NB4 (cell line): ENCODE data around the gene TNS4.

Experiments
- DNase-seq: peaks from one replicate; pipeline ENCODE4 v3.0.0; 2010; ENCODE audit warnings: low read depth
- H3K4me3 ChIP-seq: one replicate; pipeline ENCODE4 v1.5.1; 2011; ENCODE audit warnings: mild to moderate bottlenecking, low read depth, low read length, moderate library complexity
- MAX ChIP-seq: IDR thresholded peaks from 2 replicates; pipeline ENCODE4 v1.6.1; 2011; ENCODE audit warnings: low read depth, low read length
- MYC ChIP-seq: IDR thresholded peaks from 2 replicates; pipeline ENCODE4 v1.6.1; 2011; ENCODE audit warnings: low read depth, low read length
- POLR2A ChIP-seq: IDR thresholded peaks from 2 replicates; pipeline ENCODE4 v1.6.1; 2011; ENCODE audit warnings: mild to moderate bottlenecking; ENCODE audit not compliant: insufficient read length; ENCODE audit errors: extremely low read depth
- TF ChIP-seq, protein P1 (sequence below): IDR thresholded peaks from one replicate; pipeline ENCODE4 v1.5.1; 2012; ENCODE audit warnings: low read depth, low read length

The TNS4 gene

DNA sequence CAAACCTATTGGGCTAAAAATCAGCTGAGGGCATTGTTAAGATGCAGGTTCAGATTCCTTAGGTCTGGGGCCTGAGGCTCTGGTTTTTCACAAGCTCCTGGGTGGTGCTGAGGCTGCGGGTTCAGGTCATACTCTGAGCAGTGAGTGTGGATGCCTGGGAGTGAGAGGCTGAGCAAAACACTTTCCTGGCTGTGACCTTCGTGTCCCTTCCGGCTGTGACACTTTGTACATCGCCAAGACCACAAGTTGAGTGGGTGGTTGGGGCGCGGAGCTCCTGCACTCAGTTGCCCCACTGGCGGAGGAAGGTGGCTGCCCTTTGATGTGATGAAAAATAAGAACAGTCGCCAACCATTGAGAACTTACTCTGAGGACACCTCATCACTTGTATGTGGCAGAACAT lies 39.0 kb upstream of the TNS4 start:
- TF ChIP-seq MAX (no peak), POLR2A (no peak), MYC (no peak)
- TF ChIP-seq, protein P1, sequence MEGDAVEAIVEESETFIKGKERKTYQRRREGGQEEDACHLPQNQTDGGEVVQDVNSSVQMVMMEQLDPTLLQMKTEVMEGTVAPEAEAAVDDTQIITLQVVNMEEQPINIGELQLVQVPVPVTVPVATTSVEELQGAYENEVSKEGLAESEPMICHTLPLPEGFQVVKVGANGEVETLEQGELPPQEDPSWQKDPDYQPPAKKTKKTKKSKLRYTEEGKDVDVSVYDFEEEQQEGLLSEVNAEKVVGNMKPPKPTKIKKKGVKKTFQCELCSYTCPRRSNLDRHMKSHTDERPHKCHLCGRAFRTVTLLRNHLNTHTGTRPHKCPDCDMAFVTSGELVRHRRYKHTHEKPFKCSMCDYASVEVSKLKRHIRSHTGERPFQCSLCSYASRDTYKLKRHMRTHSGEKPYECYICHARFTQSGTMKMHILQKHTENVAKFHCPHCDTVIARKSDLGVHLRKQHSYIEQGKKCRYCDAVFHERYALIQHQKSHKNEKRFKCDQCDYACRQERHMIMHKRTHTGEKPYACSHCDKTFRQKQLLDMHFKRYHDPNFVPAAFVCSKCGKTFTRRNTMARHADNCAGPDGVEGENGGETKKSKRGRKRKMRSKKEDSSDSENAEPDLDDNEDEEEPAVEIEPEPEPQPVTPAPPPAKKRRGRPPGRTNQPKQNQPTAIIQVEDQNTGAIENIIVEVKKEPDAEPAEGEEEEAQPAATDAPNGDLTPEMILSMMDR, result no peak
- DNase-seq, result no peak
- no peak overlapping the region for H3K4me3 ChIP-seq

DNA sequence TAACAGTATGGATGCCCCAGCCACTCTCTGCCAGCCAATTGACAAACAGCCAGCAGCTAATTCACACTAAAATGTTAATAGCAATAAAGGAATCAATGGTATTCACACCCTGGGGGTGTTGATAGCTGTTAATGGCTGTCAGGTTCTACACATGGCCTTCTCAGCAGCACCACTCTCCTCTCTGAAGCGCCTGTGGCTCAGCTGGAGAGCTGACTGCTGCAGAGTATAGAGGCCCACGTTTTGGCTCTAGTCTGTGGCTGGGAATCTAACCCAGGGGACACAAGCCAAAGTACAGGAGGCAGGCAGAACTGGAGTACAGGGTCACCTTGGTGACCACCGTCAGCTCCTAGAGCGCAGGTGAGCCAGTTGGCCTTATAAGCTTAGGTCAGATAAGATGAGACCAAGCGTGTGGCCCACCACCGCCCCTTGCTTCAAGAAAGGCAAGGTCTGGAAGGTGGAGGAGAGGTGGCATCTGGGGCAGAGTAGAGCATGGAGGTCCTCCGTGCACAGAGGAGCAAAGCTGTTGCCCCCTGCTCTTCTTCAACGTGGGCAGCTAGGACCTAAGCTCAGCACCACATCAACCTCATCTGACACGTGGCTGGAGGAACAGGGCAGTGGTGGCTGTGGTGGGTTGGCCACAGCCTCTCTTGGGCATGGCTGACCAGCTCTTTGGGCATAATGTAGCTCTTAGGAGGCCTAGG lies 38.4 kb upstream of the TNS4 start:
- H3K4me3 ChIP-seq, result no peak overlapping the region
- DNase-seq, result no peak
- TF ChIP-seq MAX, result no peak

DNA sequence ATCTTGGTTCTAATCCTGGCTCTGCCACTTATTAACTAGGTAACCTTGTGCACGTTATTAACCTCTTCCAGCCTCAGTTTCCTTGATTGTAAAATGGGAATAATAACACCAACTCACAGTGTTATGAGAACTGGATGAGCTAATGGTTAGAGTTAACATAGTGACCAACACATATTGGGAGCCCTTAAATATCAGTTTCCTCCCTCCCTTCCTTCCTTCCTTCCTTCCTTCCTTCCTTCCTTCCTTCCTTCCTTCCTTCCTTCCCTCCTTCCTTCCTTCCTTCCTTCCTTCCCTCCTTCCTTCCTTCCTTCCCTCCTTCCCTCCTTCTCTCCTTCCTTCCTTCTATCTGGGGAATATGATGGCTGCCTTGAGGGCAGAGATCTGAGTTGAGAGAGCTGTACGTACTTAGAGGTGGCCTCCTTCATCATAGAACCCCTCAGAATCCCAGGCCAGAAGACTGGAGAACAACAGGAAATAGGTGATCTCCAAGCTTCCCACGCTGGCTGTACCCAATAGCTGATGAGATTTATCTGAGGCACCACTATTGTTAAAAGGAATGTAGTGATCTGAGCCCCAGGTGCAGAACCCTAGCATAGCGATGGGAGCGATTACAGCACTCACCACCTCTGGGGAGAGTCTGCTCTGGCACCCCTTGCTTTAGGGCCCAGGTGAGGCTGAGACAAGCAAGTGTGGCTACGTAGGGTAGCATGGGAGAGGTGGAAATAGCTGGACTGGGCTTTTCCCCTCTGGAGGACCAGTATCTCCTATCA lies 37.7 kb upstream of the TNS4 start:
- TF ChIP-seq MAX (no peak), MYC (no peak), POLR2A (no peak)
- TF ChIP-seq, protein P1, result no peak
- H3K4me3 ChIP-seq, result no peak overlapping the region
- no peak for DNase-seq

GRCh38 chr17:40538019-40538935 lies 36.9 kb upstream of the TNS4 start:
- H3K4me3 ChIP-seq, result no peak overlapping the region
- no peak for DNase-seq
- TF ChIP-seq, protein P1, result no peak
- TF ChIP-seq MAX, result no peak
- no peak for TF ChIP-seq MYC
- TF ChIP-seq POLR2A, result no peak

GRCh38 chr17:40536295-40537171 lies 35.1 kb upstream of the TNS4 start:
- TF ChIP-seq POLR2A, result no peak
- no peak for TF ChIP-seq MAX
- TF ChIP-seq, protein P1, result no peak
- no peak for TF ChIP-seq MYC
- no peak overlapping the region for H3K4me3 ChIP-seq
- DNase-seq, result no peak
